Measurements from ENCODE around the gene APBA3. TPM values are rescaled to one million over a fixed set of nuclear protein-coding genes. Genes with fewer than 3 reads are reported as not detected.

Gene APBA3
- total RNA-seq, 1 donor from 2014 or later, result 51.2 TPM

- peaks cover 5% of the 10 kb centered on the region for H3K27me3 Mint-ChIP-seq
- ChIA-PET CTCF (no interaction called here), POLR2A (interaction anchor here (0.5 to 0.8 kb wide), 4 partner anchors 23 to 808 kb away, joined by 4 to 15 read pairs (median 6); partner anchors contain the start of gene UBXN6)
- DNase-seq (no peak), ATAC-seq (ENCODE audit: low read depth) (no peak)
- H3K4me3 Mint-ChIP-seq, result peak overlapping the region; percentile 48
- peaks cover 8% of the 10 kb centered on the region for H3K9me3 Mint-ChIP-seq
- TF ChIP-seq CTCF (IDR thresholded peaks at IDR 0.05), result no peak
- H3K4me1 Mint-ChIP-seq, result peaks cover 21% of the 10 kb centered on the region
- intact Hi-C loops (cut with micrococcal nuclease), result no loop called here
- H3K36me3 Mint-ChIP-seq (ENCODE audit: low read depth), result no peaks in the 10 kb centered on the region
- H3K27ac Mint-ChIP-seq, result peak overlapping the region; percentile 46
Measured at GRCh38 chr19:3788996-3789778, 27.7 kb upstream of the APBA3 start.

DNA sequence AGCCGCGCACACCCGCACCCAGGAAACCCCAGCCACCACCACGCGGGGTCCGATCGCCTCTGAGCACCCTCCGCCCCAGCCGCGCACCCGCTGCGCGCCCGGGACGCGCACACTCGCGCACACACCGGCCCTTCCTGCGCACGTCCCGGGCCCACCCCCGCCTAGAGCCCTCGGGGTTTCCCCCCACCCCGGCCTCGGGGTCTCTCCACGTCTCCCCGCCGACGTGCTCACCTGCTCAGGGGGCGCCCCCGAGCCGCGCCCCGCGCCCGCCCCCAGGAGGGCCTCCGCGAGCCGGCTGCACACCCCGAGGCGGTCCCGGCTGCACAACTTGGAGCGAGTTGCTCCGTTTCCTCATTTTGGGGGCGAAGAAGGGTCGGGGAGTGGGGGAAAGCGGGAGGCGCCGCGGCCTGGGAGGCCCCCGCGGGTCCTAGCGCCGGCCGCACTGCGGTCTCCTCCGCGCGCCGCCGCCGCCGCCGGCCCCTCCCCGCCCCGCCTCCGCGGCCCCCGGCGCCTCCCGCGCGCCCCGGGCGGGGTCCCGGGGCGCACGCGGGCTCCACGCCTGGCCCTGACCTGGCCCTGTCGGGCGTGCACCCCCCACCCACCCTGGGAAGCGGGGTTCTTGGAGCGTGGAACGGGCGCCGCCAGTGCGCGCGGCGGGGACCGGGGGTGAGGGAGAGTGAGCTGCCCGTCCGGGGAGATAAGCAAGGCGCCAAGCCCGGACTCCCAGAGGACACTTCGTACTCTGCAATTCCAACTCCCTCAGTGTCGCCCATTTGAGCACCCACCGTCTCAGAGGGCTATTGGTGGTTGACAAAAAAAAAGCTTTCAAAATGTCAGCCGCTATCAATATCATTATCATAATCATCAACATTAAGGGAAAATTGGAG lies 24.7 kb upstream of the APBA3 start, which contains the start of gene MATK:
Gene MATK, minus strand, starts transcription at position 444 of the 887 bp plus-strand sequence. CDS start 1,246 bp downstream, outside the sequence.
- no peak within 1 kb of the TSS for H3K27ac Mint-ChIP-seq
- POLR2A ChIA-PET, result interaction anchor here (0.8 to 1.6 kb wide), 2 partner anchors 23 to 26 kb away, joined by 3 to 5 read pairs; no protein-coding TSS in a partner anchor
- H3K9me3 Mint-ChIP-seq, result peaks cover 16% of the 10 kb centered on the region
- no peak for TF ChIP-seq CTCF (IDR thresholded peaks at IDR 0.05)
- peaks cover 8% of the 10 kb centered on the region for H3K36me3 Mint-ChIP-seq (ENCODE audit: low read depth)
- peak; percentile 30 for ATAC-seq (ENCODE audit: low read depth)
- DNase-seq, result no peak
- peaks cover 21% of the 10 kb centered on the region for H3K4me1 Mint-ChIP-seq
- intact Hi-C loops (cut with micrococcal nuclease), result no loop called here
- peaks cover 5% of the 10 kb centered on the region for H3K27me3 Mint-ChIP-seq
- CTCF ChIA-PET, result interaction anchor here (0.7 to 1.3 kb wide), 2 partner anchors 25 to 36 kb away, joined by 3 to 4 read pairs; no protein-coding TSS in a partner anchor
- peak within 1 kb of the TSS; percentile 75 for H3K4me3 Mint-ChIP-seq

- ChIA-PET CTCF (no interaction called here), POLR2A (no interaction called here)
- no peak for TF ChIP-seq CTCF (IDR thresholded peaks at IDR 0.05)
- Mint-ChIP-seq H3K4me3 (peak overlapping the region; percentile 75), H3K4me1 (peaks cover 21% of the 10 kb centered on the region), H3K36me3 (ENCODE audit: low read depth) (peaks cover 10% of the 10 kb centered on the region), H3K27ac (no peak overlapping the region), H3K27me3 (peaks cover 5% of the 10 kb centered on the region), H3K9me3 (peaks cover 13% of the 10 kb centered on the region)
- ATAC-seq (ENCODE audit: low read depth) (peak; percentile 27), DNase-seq (no peak)
- intact Hi-C loops (cut with micrococcal nuclease), result no loop called here
Measured at GRCh38 chr19:3785451-3785937, 24.0 kb upstream of the APBA3 start.

GRCh38 chr19:3784607-3785450 lies 23.3 kb upstream of the APBA3 start:
- no peak for DNase-seq
- POLR2A ChIA-PET, result no interaction called here
- Mint-ChIP-seq H3K4me3 (peak overlapping the region; percentile 75), H3K9me3 (peaks cover 13% of the 10 kb centered on the region), H3K27ac (no peak overlapping the region), H3K27me3 (peaks cover 5% of the 10 kb centered on the region), H3K4me1 (peaks cover 21% of the 10 kb centered on the region), H3K36me3 (ENCODE audit: low read depth) (peaks cover 10% of the 10 kb centered on the region)
- CTCF ChIA-PET, result no interaction called here
- intact Hi-C loops (cut with micrococcal nuclease), result no loop called here
- ATAC-seq (ENCODE audit: low read depth), result no peak
- no peak for TF ChIP-seq CTCF (IDR thresholded peaks at IDR 0.05)
